Smooth muscle cell (in vitro differentiated cells): ENCODE data around the gene DSG3. TPM values are rescaled to one million over a fixed set of nuclear protein-coding genes. Genes with fewer than 3 reads are reported as not detected.

Experiments
- DNase-seq: peaks from one replicate; lab custom pipeline; 2025; ENCODE audit not compliant: unreplicated experiment; lab: John Stamatoyannopoulos, UW
- H2AFZ ChIP-seq: fragments of 200-600 bp; sonication (generic); 2 replicates; pipeline ENCODE4 v1.6.0; 2016; ENCODE audit warnings: antibody characterized with exemption, low read depth, mild to moderate bottlenecking
- H3F3A ChIP-seq: fragments of 200-600 bp; sonication (generic); 2 replicates; pipeline ENCODE4 v1.6.0; 2017; ENCODE audit warnings: antibody characterized with exemption, low read depth
- H3K27ac ChIP-seq: fragments of 200-600 bp; sonication (generic); 2 replicates; pipeline ENCODE4 v1.5.1; 2016; ENCODE audit warnings: low read depth, mild to moderate bottlenecking
- H3K27me3 ChIP-seq: fragments of 200-600 bp; sonication (generic); 2 replicates; pipeline ENCODE4 v1.6.1; 2016; ENCODE audit warnings: low read depth, mild to moderate bottlenecking
- H3K36me3 ChIP-seq: fragments of 200-600 bp; sonication (generic); 2 replicates; pipeline ENCODE4 v1.5.1; 2016; ENCODE audit warnings: low read depth
- H3K4me1 ChIP-seq: fragments of 200-600 bp; sonication (generic); 2 replicates; pipeline ENCODE4 v1.5.1; 2016; ENCODE audit warnings: low read depth
- H3K4me2 ChIP-seq: fragments of 200-600 bp; sonication (generic); 2 replicates; pipeline ENCODE4 v1.6.0; 2016; ENCODE audit warnings: mild to moderate bottlenecking
- H3K4me3 ChIP-seq: fragments of 200-600 bp; sonication (generic); 2 replicates; pipeline ENCODE4 v1.5.1; 2016; ENCODE audit warnings: mild to moderate bottlenecking
- H3K79me2 ChIP-seq: fragments of 200-600 bp; sonication (generic); 2 replicates; pipeline ENCODE4 v1.6.0; 2016; ENCODE audit warnings: low read depth, mild to moderate bottlenecking
- H3K9ac ChIP-seq: fragments of 200-600 bp; sonication (generic); 2 replicates; pipeline ENCODE4 v1.6.0; 2016; ENCODE audit warnings: low read depth
- H3K9me3 ChIP-seq: fragments of 200-600 bp; sonication (generic); replicated peaks from 2 replicates; pipeline ENCODE4 v1.5.1; 2016; ENCODE audit warnings: low read depth
- H4K20me1 ChIP-seq: fragments of 200-600 bp; sonication (generic); 2 replicates; pipeline ENCODE4 v1.6.0; 2016; ENCODE audit warnings: low read depth
- CTCF ChIP-seq: fragments of 200-600 bp; sonication (generic); IDR thresholded peaks from 2 replicates; pipeline ENCODE4 v1.5.1; 2017; ENCODE audit warnings: borderline replicate concordance, mild to moderate bottlenecking, antibody characterized with exemption; ENCODE audit not compliant: insufficient read depth, poor library complexity, severe bottlenecking
- WGBS: methylation state at CpG from one replicate; pipeline ENCODE4 v1.1.7; 2016; ENCODE audit warnings: low lambda C conversion rate; 5-methylcytosine and 5-hydroxymethylcytosine counted together
- polyA plus RNA-seq: library from polyadenylated mRNA; unstranded; fragments of >200 nt; fragmentation: Nextera tagmentation; extraction: Ambion mirVana; gene quantifications from 2 replicates; pipeline ENCODE4 v1.2.1, GENCODE V29; 2016
- total RNA-seq: library from RNA; depleted of rRNA; stranded (reverse); fragments of >200 nt; gene quantifications from 2 replicates; pipeline ENCODE4 v1.2.3, GENCODE V29; 2014

DSG3 gene
- total and polyA plus RNA-seq, 2 experiments from 2014 or later, result 4.9 to 44.8 TPM

GRCh38 chr18:31508781-31509180 is 61.2 kb downstream of the DSG3 start:
- H2AFZ ChIP-seq, result no peak overlapping the region
- no peak for DNase-seq
- no peak for TF ChIP-seq CTCF
- H3K4me3 ChIP-seq, result no peak overlapping the region
- peaks cover 43% of the 10 kb centered on the region for H4K20me1 ChIP-seq
- H3K4me2 ChIP-seq, result no peak overlapping the region
- H3K27me3 ChIP-seq, result no peaks in the 10 kb centered on the region
- H3K36me3 ChIP-seq, result no peaks in the 10 kb centered on the region
- H3K9me3 ChIP-seq, result no peaks in the 10 kb centered on the region
- peaks cover 61% of the 10 kb centered on the region for H3K79me2 ChIP-seq
- WGBS, result 70% methylated on average over 1 of the region's 1 CpG
- no peak overlapping the region for H3K9ac ChIP-seq
- H3K4me1 ChIP-seq, result peaks cover 19% of the 10 kb centered on the region
- H3F3A ChIP-seq, result peaks cover 21% of the 10 kb centered on the region
- peak overlapping the region; percentile 94 for H3K27ac ChIP-seq

- Histone ChIP-seq H3K4me3 (no peak overlapping the region), H3K27ac (peak overlapping the region; percentile 94), H3F3A (peaks cover 28% of the 10 kb centered on the region), H3K36me3 (no peaks in the 10 kb centered on the region), H3K4me1 (peaks cover 24% of the 10 kb centered on the region), H4K20me1 (peaks cover 40% of the 10 kb centered on the region), H3K9me3 (no peaks in the 10 kb centered on the region), H3K9ac (no peak overlapping the region), H3K4me2 (no peak overlapping the region), H3K27me3 (no peaks in the 10 kb centered on the region), H3K79me2 (peaks cover 61% of the 10 kb centered on the region), H2AFZ (no peak overlapping the region)
- TF ChIP-seq CTCF, result no peak
- DNase-seq, result no peak
- WGBS, result 84% methylated on average over 3 of the region's 3 CpGs
Measured at GRCh38 chr18:31509571-31509970, 62.0 kb downstream of the DSG3 start.

- H3K27me3 ChIP-seq, result no peaks in the 10 kb centered on the region
- H3K36me3 ChIP-seq, result no peaks in the 10 kb centered on the region
- no peak for TF ChIP-seq CTCF
- peaks cover 28% of the 10 kb centered on the region for H3F3A ChIP-seq
- H3K4me2 ChIP-seq, result peak overlapping the region; percentile 22
- peak overlapping the region; percentile 46 for H3K9ac ChIP-seq
- peaks cover 61% of the 10 kb centered on the region for H3K79me2 ChIP-seq
- H3K9me3 ChIP-seq, result no peaks in the 10 kb centered on the region
- H3K4me1 ChIP-seq, result peaks cover 24% of the 10 kb centered on the region
- H3K27ac ChIP-seq, result peak overlapping the region; percentile 94
- peaks cover 32% of the 10 kb centered on the region for H4K20me1 ChIP-seq
- H2AFZ ChIP-seq, result no peak overlapping the region
- no peak for DNase-seq
- no peak overlapping the region for H3K4me3 ChIP-seq
Measured at GRCh38 chr18:31510319-31510718, 62.8 kb downstream of the DSG3 start.

GRCh38 chr18:31511098-31511497 is 63.6 kb downstream of the DSG3 start:
- Histone ChIP-seq H3K9me3 (no peaks in the 10 kb centered on the region), H3K9ac (peak overlapping the region; percentile 46), H2AFZ (no peak overlapping the region), H3K4me3 (no peak overlapping the region), H3K27ac (peak overlapping the region; percentile 94), H3K4me2 (no peak overlapping the region), H3K4me1 (peaks cover 24% of the 10 kb centered on the region), H3K79me2 (peaks cover 61% of the 10 kb centered on the region), H3K36me3 (no peaks in the 10 kb centered on the region), H4K20me1 (peaks cover 29% of the 10 kb centered on the region), H3K27me3 (no peaks in the 10 kb centered on the region), H3F3A (peaks cover 28% of the 10 kb centered on the region)
- no peak for TF ChIP-seq CTCF
- no peak for DNase-seq
- 44% methylated on average over 6 of the region's 6 CpGs for WGBS
